GM18507 (cell line): ENCODE data around the gene FMOD.
A peak's percentile ranks its signal among the peaks of the same experiment; 100 is the strongest.
"Not testable (repeated sequence)": the region's sequence is repeated elsewhere in the genome, so short reads cannot be mapped to it uniquely, and the experiment has no call there.

Source experiments
- DNase-seq: peaks from one replicate; pipeline ENCODE4 v3.0.0; 2011; ENCODE audit warnings: low read depth; ENCODE audit not compliant: insufficient read length; ENCODE audit errors: extremely low spot score
- FAIRE-seq: peaks from 2 replicates; lab custom pipeline; 2011; peaks lifted over from hg19 to GRCh38; lab: Jason Lieb, UNC

The FMOD gene

GRCh38 chr1:203328714-203329122, 22.2 kb downstream of the FMOD start:
- FAIRE-seq = no peak
- DNase-seq = no peak

- FAIRE-seq = no peak
- no peak for DNase-seq
These were observed 23.1 kb downstream of the FMOD start for GRCh38 chr1:203327684-203328457.

GRCh38 chr1:203326830-203327683, 23.9 kb downstream of the FMOD start:
- peak; percentile 91 for DNase-seq

GRCh38 chr1:203325418-203326091, 25.4 kb downstream of the FMOD start:
- peak; percentile 69 for FAIRE-seq
- no peak for DNase-seq

More at GRCh38 chr1:203326830-203327683, 23.9 kb downstream of the FMOD start:
- peak; percentile 86 for FAIRE-seq

GRCh38 chr1:203325026-203325417, 25.9 kb downstream of the FMOD start:
- DNase-seq (peak; percentile 65), FAIRE-seq (peak; percentile 95)

GRCh38 chr1:203324105-203325025, 26.6 kb downstream of the FMOD start:
- DNase-seq = no peak
- FAIRE-seq = peak; percentile 29

- DNase-seq (no peak), FAIRE-seq (no peak)
These were observed 27.3 kb downstream of the FMOD start for GRCh38 chr1:203323587-203323986.

- FAIRE-seq = no peak
- DNase-seq = no peak
These were observed 28.3 kb downstream of the FMOD start for GRCh38 chr1:203322500-203323179.

- DNase-seq = no peak
- FAIRE-seq = no peak
These were observed 29.5 kb downstream of the FMOD start for GRCh38 chr1:203321273-203322052.

GRCh38 chr1:203320591-203321272, 30.2 kb downstream of the FMOD start:
- DNase-seq (peak; percentile 37), FAIRE-seq (peak; percentile 94)

GRCh38 chr1:203318229-203318517, 32.7 kb downstream of the FMOD start:
- DNase-seq (no peak), FAIRE-seq (no peak)

GRCh38 chr1:203317429-203318228, 33.3 kb downstream of the FMOD start:
- no peak for FAIRE-seq
- DNase-seq = no peak

- FAIRE-seq (no peak), DNase-seq (no peak)
These were observed 34.3 kb downstream of the FMOD start for GRCh38 chr1:203316626-203317093.

- not testable (repeated sequence) for DNase-seq, FAIRE-seq
These were observed 36.7 kb downstream of the FMOD start for GRCh38 chr1:203314025-203314759.

GRCh38 chr1:203311368-203312301, 39.3 kb downstream of the FMOD start:
- no peak for FAIRE-seq
- no peak for DNase-seq
